Fibroblast of the conjunctiva (primary cell): ENCODE data around the gene PPP4C.

Experiments used
- DNase-seq: peaks from one replicate; pipeline ENCODE4 v3.0.0-alpha.2; 2010; ENCODE audit warnings: low read depth

The PPP4C gene

DNA sequence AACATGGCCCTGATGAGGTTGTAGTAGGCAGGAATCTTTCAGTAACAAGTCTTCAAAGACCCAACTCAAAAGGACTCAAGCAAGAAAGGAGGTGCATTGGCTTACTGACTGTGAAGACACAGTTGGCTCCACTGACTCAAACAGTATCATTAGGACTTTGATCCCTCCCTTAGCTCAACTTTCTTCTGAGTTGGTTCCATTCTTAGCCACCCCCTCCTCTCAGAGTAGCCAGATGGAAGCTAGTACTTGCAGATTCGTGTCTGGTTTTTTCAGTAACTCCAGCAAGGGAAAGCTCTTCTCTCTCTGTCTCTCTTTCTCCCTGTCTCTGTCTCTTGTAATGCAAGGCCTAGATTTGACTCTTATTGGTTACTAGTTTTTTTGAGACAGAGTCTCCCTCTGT is 52.2 kb downstream of the PPP4C start:
- DNase-seq = no peak

DNA sequence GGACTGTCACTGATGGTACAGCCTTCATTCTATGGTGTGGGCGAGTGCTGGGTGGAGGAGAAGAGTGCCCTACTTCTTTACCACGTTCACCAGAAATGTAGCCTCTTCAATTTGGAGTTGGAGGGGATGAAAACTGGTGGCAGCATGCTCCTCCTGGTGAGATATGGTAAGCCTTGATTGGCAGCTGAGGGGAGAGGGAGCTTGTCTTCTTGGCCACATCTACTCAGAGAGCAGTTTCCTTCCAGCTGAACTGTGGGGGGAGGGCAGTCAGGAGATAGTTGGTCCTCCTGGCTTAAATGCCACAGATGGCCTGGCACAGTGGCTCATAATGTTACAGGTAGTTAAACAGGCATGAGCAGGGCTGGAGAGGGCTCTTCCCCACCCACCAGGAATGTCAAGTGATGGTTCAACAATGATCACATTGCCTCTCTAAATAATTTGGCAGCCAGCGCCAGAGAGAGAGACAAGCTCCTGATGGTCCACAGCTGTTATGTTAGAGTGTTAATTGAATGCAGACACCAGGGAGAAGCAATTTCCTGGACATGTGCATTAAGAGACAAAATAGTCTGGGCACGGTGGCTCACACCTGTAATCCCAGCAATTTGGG is 56.2 kb downstream of the PPP4C start:
- DNase-seq = no peak

DNA sequence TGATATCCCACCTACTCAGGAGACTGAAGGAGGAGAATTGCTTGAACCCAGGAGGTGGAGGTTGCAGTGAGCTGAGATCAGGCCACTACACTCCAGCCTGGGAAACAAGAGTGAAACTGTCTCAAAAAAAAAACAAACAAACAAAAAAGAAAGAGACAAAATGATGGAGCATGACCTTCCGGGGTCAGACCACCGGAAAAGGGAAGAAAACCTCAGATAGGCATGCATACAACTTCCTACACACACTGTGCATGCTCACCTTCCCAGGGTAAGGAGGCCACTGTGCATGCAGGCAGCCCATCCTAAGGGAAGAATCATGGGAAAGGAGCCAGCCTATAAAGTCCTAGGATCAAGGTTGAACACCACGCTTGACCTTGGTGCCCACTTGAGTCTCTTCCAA is 56.8 kb downstream of the PPP4C start:
- no peak for DNase-seq
